Thyroid gland (tissue), 4 donors: ENCODE measurements around the gene FAM200C.

Experiments
- POLR2A ChIP-seq, 2 donors: fragments of 450-650 bp; IDR thresholded peaks; one replicate each; pipeline ENCODE4 v1.6.1; 2017; ENCODE audit warnings: antibody characterized with exemption in 2 of 2, mild to moderate bottlenecking in 2 of 2, moderate library complexity in 1 of 2
- TF ChIP-seq, protein P1 (sequence below), 6 experiments: fragments of 200-600 bp in 3 of 6; fragments of 450-650 bp in 3 of 6; sonication (generic) in 3 of 6; IDR thresholded peaks; one replicate each; pipeline ENCODE4 v1.5.1; 2016 to 2019; ENCODE audit warnings: antibody characterized with exemption in 6 of 6, mild to moderate bottlenecking in 2 of 6, inconsistent platforms in 1 of 6, moderate library complexity in 1 of 6

DNA sequence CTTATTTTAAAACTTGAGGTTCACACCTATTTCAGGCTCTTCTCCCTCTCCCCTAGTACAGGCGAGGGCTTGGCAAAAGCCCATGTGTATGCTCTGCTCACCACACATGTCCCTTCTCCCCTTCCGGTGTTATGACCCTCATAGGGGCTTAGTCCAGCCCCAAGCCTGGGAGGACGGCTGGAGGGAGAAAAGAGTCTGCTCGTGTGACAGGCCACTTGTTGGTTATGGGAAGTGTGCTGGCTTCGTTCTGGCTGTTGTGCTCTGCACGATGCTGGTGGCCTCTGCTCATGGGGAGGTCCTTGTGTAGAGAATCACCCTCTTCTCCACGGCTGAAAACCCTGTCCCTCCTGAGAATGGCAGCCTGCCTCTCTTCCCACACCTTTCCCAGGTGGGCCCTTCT is 32.9 kb upstream of the FAM200C start:
- TF ChIP-seq POLR2A (IDR thresholded peaks at IDR 0.05): no peak
- TF ChIP-seq, protein P1, sequence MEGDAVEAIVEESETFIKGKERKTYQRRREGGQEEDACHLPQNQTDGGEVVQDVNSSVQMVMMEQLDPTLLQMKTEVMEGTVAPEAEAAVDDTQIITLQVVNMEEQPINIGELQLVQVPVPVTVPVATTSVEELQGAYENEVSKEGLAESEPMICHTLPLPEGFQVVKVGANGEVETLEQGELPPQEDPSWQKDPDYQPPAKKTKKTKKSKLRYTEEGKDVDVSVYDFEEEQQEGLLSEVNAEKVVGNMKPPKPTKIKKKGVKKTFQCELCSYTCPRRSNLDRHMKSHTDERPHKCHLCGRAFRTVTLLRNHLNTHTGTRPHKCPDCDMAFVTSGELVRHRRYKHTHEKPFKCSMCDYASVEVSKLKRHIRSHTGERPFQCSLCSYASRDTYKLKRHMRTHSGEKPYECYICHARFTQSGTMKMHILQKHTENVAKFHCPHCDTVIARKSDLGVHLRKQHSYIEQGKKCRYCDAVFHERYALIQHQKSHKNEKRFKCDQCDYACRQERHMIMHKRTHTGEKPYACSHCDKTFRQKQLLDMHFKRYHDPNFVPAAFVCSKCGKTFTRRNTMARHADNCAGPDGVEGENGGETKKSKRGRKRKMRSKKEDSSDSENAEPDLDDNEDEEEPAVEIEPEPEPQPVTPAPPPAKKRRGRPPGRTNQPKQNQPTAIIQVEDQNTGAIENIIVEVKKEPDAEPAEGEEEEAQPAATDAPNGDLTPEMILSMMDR (IDR thresholded peaks at IDR 0.05): no peak
